A549 (cell line): ENCODE measurements around the gene LUZP1. TPM values are rescaled to one million over a fixed set of nuclear protein-coding genes. Genes with fewer than 3 reads are reported as not detected.

ENCODE experiments used
- ATAC-seq, 2 experiments: fragments of 200-7000 bp in 1 of 2; fragments of >200 bp in 1 of 2; cut with Nextera tagmentation in 1 of 2; cut with Tn5 transposase in 1 of 2; 3 replicates each; pipeline versions ENCODE4 v1.8.0 to v1.9.1; 2018 to 2020; ENCODE audit warnings: mild to moderate bottlenecking in 1 of 2, moderate library complexity in 1 of 2
- CTCF ChIA-PET: fragments of 300-600 bp; sonication (Branson Sonifier 250); formaldehyde crosslinking; extraction: SDS; loops from one replicate; lab custom pipeline; 2021; ENCODE audit warnings: antibody characterized with exemption, inconsistent platforms; lab: Yijun Ruan, JAX
- POLR2A ChIA-PET: fragments of 350-600 bp; formaldehyde crosslinking; extraction: SDS; loops from one replicate; lab custom pipeline; 2021; ENCODE audit warnings: antibody characterized with exemption, inconsistent platforms; lab: Yijun Ruan, JAX
- DNase-seq, 2 experiments: peaks; one replicate each; pipeline versions ENCODE4 v3.0.0 to v3.0.0-alpha.2; 2011 to 2016; ENCODE audit warnings: low read depth in 1 of 2, low spot score in 1 of 2
- FAIRE-seq: peaks from 2 replicates; lab custom pipeline; 2011; peaks lifted over from hg19 to GRCh38; lab: Jason Lieb, UNC
- H3K27ac ChIP-seq, 2 experiments: fragments of >200 bp; sonication (Bioruptor Twin); formaldehyde crosslinking; 3 replicates each; pipeline ENCODE4 v1.5.1; 2016 to 2017
- H3K4me1 ChIP-seq: fragments of >200 bp; sonication (Bioruptor Twin); formaldehyde crosslinking; 3 replicates; pipeline ENCODE4 v1.6.1; 2016
- H3K4me2 ChIP-seq: fragments of >200 bp; sonication (Bioruptor Twin); formaldehyde crosslinking; 3 replicates; pipeline ENCODE4 v1.6.1; 2016
- H3K4me3 ChIP-seq: fragments of >200 bp; sonication (Bioruptor Twin); formaldehyde crosslinking; 3 replicates; pipeline ENCODE4 v1.5.1; 2016
- H3K9me3 ChIP-seq: fragments of >200 bp; sonication (Bioruptor Twin); formaldehyde crosslinking; 3 replicates; pipeline ENCODE4 v1.6.1; 2016
- BHLHE40 ChIP-seq: IDR thresholded peaks from 2 replicates; pipeline ENCODE4 v1.6.1; 2012; ENCODE audit warnings: low read depth, low read length, inconsistent platforms
- CBX8 ChIP-seq: fragments of 200-600 bp; sonication (generic); IDR thresholded peaks from 2 replicates; pipeline ENCODE4 v1.6.1; 2016
- CEBPB ChIP-seq, 2 experiments: fragments of >200 bp in 1 of 2; sonication (Bioruptor Twin) in 1 of 2; formaldehyde crosslinking in 1 of 2; IDR thresholded peaks; 2 replicates each; pipeline ENCODE4 v1.6.1; 2012 to 2016
- EHF ChIP-seq: fragments of 250-450 bp; sonication (Bioruptor Pico); IDR thresholded peaks from 2 replicates; pipeline ENCODE4 v1.5.0; 2020; ENCODE audit warnings: mild to moderate bottlenecking
- EHMT2 ChIP-seq: fragments of 200-600 bp; sonication (generic); IDR thresholded peaks from 2 replicates; pipeline ENCODE4 v1.6.1; 2016; ENCODE audit warnings: antibody characterized with exemption, low read depth, mild to moderate bottlenecking, moderate library complexity
- EP300 ChIP-seq, 2 experiments: fragments of >200 bp; sonication (Bioruptor Twin); formaldehyde crosslinking; IDR thresholded peaks; 2 replicates in 1 of 2; 3 replicates in 1 of 2; pipeline ENCODE4 v1.6.1; 2016 to 2017
- FOSB ChIP-seq: fragments of 250-450 bp; sonication (Bioruptor Pico); IDR thresholded peaks from 2 replicates; pipeline ENCODE4 v1.5.0; 2020; ENCODE audit warnings: mild to moderate bottlenecking, moderate library complexity
- FOSL2 ChIP-seq, 2 experiments: fragments of 450-650 bp in 1 of 2; fragments of >200 bp in 1 of 2; sonication (Bioruptor Twin) in 1 of 2; formaldehyde crosslinking; IDR thresholded peaks; 2 replicates each; pipeline versions ENCODE4 v1.5.0 to v1.6.1; 2016 to 2020; ENCODE audit warnings: mild to moderate bottlenecking in 1 of 2, moderate library complexity in 1 of 2
- FOXS1 ChIP-seq: fragments of 250-450 bp; sonication (Bioruptor Pico); IDR thresholded peaks from 2 replicates; pipeline ENCODE4 v1.5.0; 2020; ENCODE audit warnings: mild to moderate bottlenecking, moderate library complexity
- GATA3 ChIP-seq: IDR thresholded peaks from 2 replicates; pipeline ENCODE4 v1.6.1; 2012; ENCODE audit warnings: borderline replicate concordance
- HDAC2 ChIP-seq: fragments of 200-600 bp; sonication (generic); IDR thresholded peaks from 2 replicates; pipeline ENCODE4 v1.6.1; 2016
- HEYL ChIP-seq: fragments of 250-450 bp; sonication (Bioruptor Pico); IDR thresholded peaks from 2 replicates; pipeline ENCODE4 v1.8.0; 2021; ENCODE audit warnings: mild to moderate bottlenecking, moderate library complexity
- HOXA7 ChIP-seq: fragments of 250-450 bp; sonication (Bioruptor Pico); IDR thresholded peaks from 2 replicates; pipeline ENCODE4 v1.5.0; 2020; ENCODE audit warnings: mild to moderate bottlenecking, moderate library complexity
- HOXB13 ChIP-seq: fragments of 250-450 bp; sonication (Bioruptor Pico); IDR thresholded peaks from 2 replicates; pipeline ENCODE4 v1.5.0; 2020; ENCODE audit warnings: low read depth, mild to moderate bottlenecking, moderate library complexity
- HOXB5 ChIP-seq: fragments of 250-450 bp; sonication (Bioruptor Pico); IDR thresholded peaks from 2 replicates; pipeline ENCODE4 v1.5.0; 2020; ENCODE audit warnings: mild to moderate bottlenecking, moderate library complexity
- JUN ChIP-seq, 2 experiments: fragments of >200 bp; sonication (Bioruptor Twin); formaldehyde crosslinking; IDR thresholded peaks; 2 replicates in 1 of 2; 3 replicates in 1 of 2; pipeline ENCODE4 v1.6.1; 2016 to 2017
- JUNB ChIP-seq: fragments of >200 bp; sonication (Bioruptor Twin); formaldehyde crosslinking; IDR thresholded peaks from 2 replicates; pipeline ENCODE4 v1.6.1; 2016
- MYC ChIP-seq: IDR thresholded peaks from 2 replicates; pipeline ENCODE4 v1.6.1; 2012; ENCODE audit warnings: mild to moderate bottlenecking, inconsistent platforms, low read length, improper control_type of control experiment, borderline replicate concordance
- NPAS2 ChIP-seq: fragments of 250-450 bp; sonication (Bioruptor Pico); IDR thresholded peaks from 2 replicates; pipeline ENCODE4 v1.8.0; 2022; ENCODE audit warnings: mild to moderate bottlenecking, moderate library complexity, borderline replicate concordance
- POLR2AphosphoS2 ChIP-seq: conservative IDR thresholded peaks from 2 replicates; pipeline ENCODE4 v1.6.1; 2012; ENCODE audit warnings: low read length, improper control_type of control experiment, inconsistent platforms
- RAD21 ChIP-seq, 2 experiments: fragments of >200 bp in 1 of 2; sonication (Bioruptor Twin) in 1 of 2; formaldehyde crosslinking in 1 of 2; IDR thresholded peaks in 1 of 2; conservative IDR thresholded peaks in 1 of 2; 2 replicates in 1 of 2; 3 replicates in 1 of 2; pipeline ENCODE4 v1.6.1; 2012 to 2018; ENCODE audit warnings: inconsistent platforms in 1 of 2
- RARB ChIP-seq: fragments of 250-450 bp; sonication (Bioruptor Pico); IDR thresholded peaks from 2 replicates; pipeline ENCODE4 v1.8.0; 2021; ENCODE audit warnings: mild to moderate bottlenecking, moderate library complexity
- RCOR1 ChIP-seq: fragments of 150-350 bp; IDR thresholded peaks from 2 replicates; pipeline ENCODE4 v1.6.1; 2014; ENCODE audit warnings: antibody characterized with exemption, low read length, low read depth
- TFCP2L1 ChIP-seq: fragments of 250-450 bp; sonication (Bioruptor Pico); IDR thresholded peaks from 2 replicates; pipeline ENCODE4 v1.5.0; 2021; ENCODE audit warnings: mild to moderate bottlenecking
- TP53 ChIP-seq: fragments of 250-450 bp; sonication (Bioruptor Pico); IDR thresholded peaks from 2 replicates; pipeline ENCODE4 v1.5.0; 2021; ENCODE audit warnings: mild to moderate bottlenecking, moderate library complexity
- ZFP36 ChIP-seq: fragments of 450-650 bp; IDR thresholded peaks from 2 replicates; pipeline ENCODE4 v1.6.1; 2014; ENCODE audit warnings: borderline replicate concordance; ENCODE audit not compliant: partially characterized antibody
- ZNF302 ChIP-seq: fragments of 250-450 bp; sonication (Bioruptor Pico); IDR thresholded peaks from 2 replicates; pipeline ENCODE4 v1.9.0; 2021; ENCODE audit warnings: inconsistent platforms, mild to moderate bottlenecking, moderate library complexity
- WGBS: methylation state at CpG from one replicate; pipeline ENCODE4 v1.1.6; 2017; ENCODE audit errors: missing lambda C conversion rate; 5-methylcytosine and 5-hydroxymethylcytosine counted together
- polyA plus RNA-seq, 4 experiments: library from polyadenylated mRNA; depleted of rRNA in 3 of 4; stranded (reverse); fragments of >200 nt; fragmentation: RNase III in 1 of 4; extraction: RNeasy Plus Mini Kit Qiagen cat#74134 plus additional on column Dnase treatment in 1 of 4; gene quantifications; 2 replicates in 3 of 4; 3 replicates in 1 of 4; pipeline ENCODE4 v1.2.3, GENCODE V29; 2011 to 2017
- TF ChIP-seq, protein P1 (sequence below): IDR thresholded peaks from 2 replicates; pipeline ENCODE4 v1.6.1; 2012
- TF ChIP-seq, protein P2 (sequence below): fragments of 250-450 bp; sonication (Bioruptor Pico); IDR thresholded peaks from 2 replicates; pipeline ENCODE4 v1.5.0; 2020; ENCODE audit warnings: low read depth, mild to moderate bottlenecking, moderate library complexity
- TF ChIP-seq, protein P3 (sequence below): IDR thresholded peaks from 2 replicates; pipeline ENCODE4 v1.6.1; 2012
- TF ChIP-seq, protein P4 (sequence below): fragments of 200-600 bp; sonication (generic); IDR thresholded peaks from 2 replicates; pipeline ENCODE4 v1.6.1; 2016; ENCODE audit warnings: antibody characterized with exemption, mild to moderate bottlenecking, moderate library complexity
- TF ChIP-seq, protein P5 (sequence below): fragments of 250-450 bp; sonication (Bioruptor Pico); IDR thresholded peaks from 2 replicates; pipeline ENCODE4 v1.5.0; 2021; ENCODE audit warnings: mild to moderate bottlenecking, moderate library complexity, borderline replicate concordance

Gene LUZP1
- polyA plus RNA-seq, 2 of the 4 experiments (the other 2 are of a cell fraction): 18.2 to 26.2 TPM

DNA sequence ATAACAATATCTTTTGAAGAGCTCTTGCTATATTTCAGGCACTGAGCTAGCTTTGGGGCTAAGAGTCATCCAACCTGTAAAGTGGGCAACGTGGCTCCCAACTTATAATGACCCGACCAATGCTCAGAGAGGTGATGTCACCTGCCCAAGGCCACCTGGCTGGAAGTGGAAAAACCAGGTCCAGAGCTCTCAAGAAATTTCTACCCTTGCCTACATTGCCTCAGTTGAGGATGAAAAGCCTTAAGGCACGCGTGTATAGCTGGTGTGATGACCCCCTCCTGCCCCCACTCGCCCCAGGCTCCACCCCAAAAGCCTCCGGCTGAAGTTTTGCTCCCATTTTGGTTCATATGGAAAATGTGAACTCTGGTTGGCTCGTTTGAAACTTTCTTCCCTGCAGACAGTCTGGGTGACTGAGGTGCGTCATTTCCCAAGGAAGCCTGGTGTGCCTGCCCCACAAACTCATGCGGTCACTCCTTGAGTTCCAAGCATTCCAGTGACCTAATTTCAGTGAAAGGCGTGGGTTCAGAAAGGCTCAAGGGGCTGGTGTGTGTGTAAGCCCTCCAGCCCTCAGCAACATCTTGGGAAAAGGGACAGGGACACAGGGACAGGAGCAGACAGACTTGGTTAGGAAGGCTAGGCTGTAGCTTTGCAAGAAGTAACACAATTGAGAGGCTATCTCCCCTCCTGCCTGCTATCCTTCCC is 28.1 kb upstream of the LUZP1 start:
- Histone ChIP-seq H3K4me2 (peak overlapping the region; percentile 74), H3K4me1 (peaks cover 65% of the 10 kb centered on the region), H3K9me3 (no peaks in the 10 kb centered on the region), H3K27ac (peak overlapping the region; percentile 97 to 98), H3K4me3 (no peak overlapping the region)
- WGBS: 1% methylated on average over 10 of the region's 10 CpGs
- FAIRE-seq: no peak
- peak; percentile 80 to 96 for DNase-seq
- POLR2A ChIA-PET: interaction anchor here (1.0 kb wide), 1 partner anchor 14 kb away, joined by 3 read pairs; no protein-coding TSS in a partner anchor
- CTCF ChIA-PET: interaction anchor here (0.6 to 6.5 kb wide), 10 partner anchors 9 to 166 kb away, joined by 3 to 46 read pairs (median 4); partner anchors contain the start of gene HTR1D
- peak; percentile 77 to 84 for ATAC-seq
- TF ChIP-seq, protein P1, sequence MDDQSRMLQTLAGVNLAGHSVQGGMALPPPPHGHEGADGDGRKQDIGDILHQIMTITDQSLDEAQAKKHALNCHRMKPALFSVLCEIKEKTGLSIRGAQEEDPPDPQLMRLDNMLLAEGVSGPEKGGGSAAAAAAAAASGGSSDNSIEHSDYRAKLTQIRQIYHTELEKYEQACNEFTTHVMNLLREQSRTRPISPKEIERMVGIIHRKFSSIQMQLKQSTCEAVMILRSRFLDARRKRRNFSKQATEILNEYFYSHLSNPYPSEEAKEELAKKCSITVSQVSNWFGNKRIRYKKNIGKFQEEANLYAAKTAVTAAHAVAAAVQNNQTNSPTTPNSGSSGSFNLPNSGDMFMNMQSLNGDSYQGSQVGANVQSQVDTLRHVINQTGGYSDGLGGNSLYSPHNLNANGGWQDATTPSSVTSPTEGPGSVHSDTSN: 0 out of 2 replicates have a peak, but pooled peaks have one; percentile 19
- TF ChIP-seq ZNF302 (CRISPR knock-in tag): peak; percentile 87
- TF ChIP-seq, protein P2, sequence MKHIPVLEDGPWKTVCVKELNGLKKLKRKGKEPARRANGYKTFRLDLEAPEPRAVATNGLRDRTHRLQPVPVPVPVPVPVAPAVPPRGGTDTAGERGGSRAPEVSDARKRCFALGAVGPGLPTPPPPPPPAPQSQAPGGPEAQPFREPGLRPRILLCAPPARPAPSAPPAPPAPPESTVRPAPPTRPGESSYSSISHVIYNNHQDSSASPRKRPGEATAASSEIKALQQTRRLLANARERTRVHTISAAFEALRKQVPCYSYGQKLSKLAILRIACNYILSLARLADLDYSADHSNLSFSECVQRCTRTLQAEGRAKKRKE (CRISPR knock-in tag): peak; percentile 88
- peak; percentile 84; the same call in 1 of the 2 replicates for TF ChIP-seq HOXB13 (CRISPR knock-in tag)
- TF ChIP-seq, protein P3, sequence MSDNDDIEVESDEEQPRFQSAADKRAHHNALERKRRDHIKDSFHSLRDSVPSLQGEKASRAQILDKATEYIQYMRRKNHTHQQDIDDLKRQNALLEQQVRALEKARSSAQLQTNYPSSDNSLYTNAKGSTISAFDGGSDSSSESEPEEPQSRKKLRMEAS: peak; percentile 88
- TF ChIP-seq BHLHE40: no peak
- TF ChIP-seq EP300 (IDR thresholded peaks at IDR 0.05): peak; percentile 66 to 83; a peak in 3 of 5 replicates
- TF ChIP-seq NPAS2 (CRISPR knock-in tag): no peak
- TF ChIP-seq CEBPB (IDR thresholded peaks at IDR 0.05): peak in 1 of 2 experiments; percentile 65; a peak in 1 of 4 replicates
- TF ChIP-seq GATA3: peak; percentile 87; the same call in 1 of the 2 replicates
- no peak for TF ChIP-seq MYC
- peak; percentile 67 for TF ChIP-seq FOXS1 (CRISPR knock-in tag)
- TF ChIP-seq, protein P4, sequence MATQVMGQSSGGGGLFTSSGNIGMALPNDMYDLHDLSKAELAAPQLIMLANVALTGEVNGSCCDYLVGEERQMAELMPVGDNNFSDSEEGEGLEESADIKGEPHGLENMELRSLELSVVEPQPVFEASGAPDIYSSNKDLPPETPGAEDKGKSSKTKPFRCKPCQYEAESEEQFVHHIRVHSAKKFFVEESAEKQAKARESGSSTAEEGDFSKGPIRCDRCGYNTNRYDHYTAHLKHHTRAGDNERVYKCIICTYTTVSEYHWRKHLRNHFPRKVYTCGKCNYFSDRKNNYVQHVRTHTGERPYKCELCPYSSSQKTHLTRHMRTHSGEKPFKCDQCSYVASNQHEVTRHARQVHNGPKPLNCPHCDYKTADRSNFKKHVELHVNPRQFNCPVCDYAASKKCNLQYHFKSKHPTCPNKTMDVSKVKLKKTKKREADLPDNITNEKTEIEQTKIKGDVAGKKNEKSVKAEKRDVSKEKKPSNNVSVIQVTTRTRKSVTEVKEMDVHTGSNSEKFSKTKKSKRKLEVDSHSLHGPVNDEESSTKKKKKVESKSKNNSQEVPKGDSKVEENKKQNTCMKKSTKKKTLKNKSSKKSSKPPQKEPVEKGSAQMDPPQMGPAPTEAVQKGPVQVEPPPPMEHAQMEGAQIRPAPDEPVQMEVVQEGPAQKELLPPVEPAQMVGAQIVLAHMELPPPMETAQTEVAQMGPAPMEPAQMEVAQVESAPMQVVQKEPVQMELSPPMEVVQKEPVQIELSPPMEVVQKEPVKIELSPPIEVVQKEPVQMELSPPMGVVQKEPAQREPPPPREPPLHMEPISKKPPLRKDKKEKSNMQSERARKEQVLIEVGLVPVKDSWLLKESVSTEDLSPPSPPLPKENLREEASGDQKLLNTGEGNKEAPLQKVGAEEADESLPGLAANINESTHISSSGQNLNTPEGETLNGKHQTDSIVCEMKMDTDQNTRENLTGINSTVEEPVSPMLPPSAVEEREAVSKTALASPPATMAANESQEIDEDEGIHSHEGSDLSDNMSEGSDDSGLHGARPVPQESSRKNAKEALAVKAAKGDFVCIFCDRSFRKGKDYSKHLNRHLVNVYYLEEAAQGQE: no peak
- no peak for TF ChIP-seq FOSL2 (IDR thresholded peaks at IDR 0.05)
- TF ChIP-seq FOSL2 (CRISPR knock-in tag; IDR thresholded peaks at IDR 0.05): peak; percentile 75
- TF ChIP-seq JUN (IDR thresholded peaks at IDR 0.05): peak; percentile 39 to 62; a peak in 3 of 5 replicates
- TF ChIP-seq TFCP2L1 (CRISPR knock-in tag): no peak
- no peak for TF ChIP-seq EHMT2
- peak; percentile 60; the same call in 1 of the 2 replicates for TF ChIP-seq FOSB (CRISPR knock-in tag)
- no peak for TF ChIP-seq ZFP36
- TF ChIP-seq TP53 (CRISPR knock-in tag): no peak; the same call in 1 of the 2 replicates
- TF ChIP-seq RARB: peak; percentile 68
- TF ChIP-seq EHF (CRISPR knock-in tag): peak; percentile 73; the same call in 1 of the 2 replicates
- TF ChIP-seq, protein P5, sequence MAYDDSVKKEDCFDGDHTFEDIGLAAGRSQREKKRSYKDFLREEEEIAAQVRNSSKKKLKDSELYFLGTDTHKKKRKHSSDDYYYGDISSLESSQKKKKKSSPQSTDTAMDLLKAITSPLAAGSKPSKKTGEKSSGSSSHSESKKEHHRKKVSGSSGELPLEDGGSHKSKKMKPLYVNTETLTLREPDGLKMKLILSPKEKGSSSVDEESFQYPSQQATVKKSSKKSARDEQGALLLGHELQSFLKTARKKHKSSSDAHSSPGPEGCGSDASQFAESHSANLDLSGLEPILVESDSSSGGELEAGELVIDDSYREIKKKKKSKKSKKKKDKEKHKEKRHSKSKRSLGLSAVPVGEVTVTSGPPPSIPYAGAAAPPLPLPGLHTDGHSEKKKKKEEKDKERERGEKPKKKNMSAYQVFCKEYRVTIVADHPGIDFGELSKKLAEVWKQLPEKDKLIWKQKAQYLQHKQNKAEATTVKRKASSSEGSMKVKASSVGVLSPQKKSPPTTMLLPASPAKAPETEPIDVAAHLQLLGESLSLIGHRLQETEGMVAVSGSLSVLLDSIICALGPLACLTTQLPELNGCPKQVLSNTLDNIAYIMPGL: no peak
- TF ChIP-seq POLR2AphosphoS2: no peak
- no peak for TF ChIP-seq HDAC2
- 0 out of 5 replicates have a peak, but pooled peaks of 1 of the 2 experiments have one; percentile 10 for TF ChIP-seq RAD21 (conservative IDR thresholded peaks at IDR 0.05 in 1 of 2, IDR thresholded peaks at IDR 0.05 in 1 of 2)
- peak; percentile 69 for TF ChIP-seq HOXA7 (CRISPR knock-in tag)
- TF ChIP-seq JUNB: peak; percentile 57; the same call in 1 of the 2 replicates
- no peak for TF ChIP-seq RCOR1
- no peak for TF ChIP-seq CBX8
- TF ChIP-seq HOXB5: 0 out of 2 replicates have a peak, but pooled peaks have one; percentile 55
- TF ChIP-seq HEYL (CRISPR knock-in tag): peak; percentile 10; the same call in 1 of the 2 replicates
